GM18507 (cell line): ENCODE measurements around the gene ZNF579.
"Not testable (repeated sequence)": the region's sequence is repeated elsewhere in the genome, so short reads cannot be mapped to it uniquely, and the experiment has no call there.

Experiments
- DNase-seq: peaks from one replicate; pipeline ENCODE4 v3.0.0; 2011; ENCODE audit warnings: low read depth; ENCODE audit not compliant: insufficient read length; ENCODE audit errors: extremely low spot score
- FAIRE-seq: peaks from 2 replicates; lab custom pipeline; 2011; peaks lifted over from hg19 to GRCh38; lab: Jason Lieb, UNC

The ZNF579 gene

GRCh38 chr19:55545443-55545842 lies 35.2 kb downstream of the ZNF579 start, which contains the start of gene SBK3:
Gene SBK3 (minus strand): TSS chr19:55545543. CDS start chr19:55545543, 0 bp downstream.
- DNase-seq (no peak), FAIRE-seq (no peak)

GRCh38 chr19:55544776-55545439 lies 35.7 kb downstream of the ZNF579 start:
- DNase-seq = no peak
- FAIRE-seq = no peak

GRCh38 chr19:55544014-55544413 lies 36.6 kb downstream of the ZNF579 start:
- no peak for DNase-seq
- no peak for FAIRE-seq

GRCh38 chr19:55543567-55543966 lies 37.1 kb downstream of the ZNF579 start:
- DNase-seq (no peak), FAIRE-seq (no peak)

GRCh38 chr19:55542292-55542855 lies 38.3 kb downstream of the ZNF579 start:
- DNase-seq (no peak), FAIRE-seq (no peak)

- DNase-seq (no peak), FAIRE-seq (no peak)
Observed at GRCh38 chr19:55541091-55541490, 39.6 kb downstream of the ZNF579 start.

- FAIRE-seq = no peak
- DNase-seq = no peak
Observed at GRCh38 chr19:55540619-55541018, 40.0 kb downstream of the ZNF579 start.

GRCh38 chr19:55539090-55539984 lies 41.3 kb downstream of the ZNF579 start:
- FAIRE-seq (no peak), DNase-seq (no peak)

GRCh38 chr19:55538132-55538531 lies 42.5 kb downstream of the ZNF579 start:
- FAIRE-seq (no peak), DNase-seq (no peak)

GRCh38 chr19:55537741-55538111 lies 42.9 kb downstream of the ZNF579 start:
- DNase-seq (no peak), FAIRE-seq (no peak)

GRCh38 chr19:55536951-55537740 lies 43.5 kb downstream of the ZNF579 start, which contains the start of gene SBK2:
Gene SBK2 (minus strand): TSS chr19:55537133. CDS start chr19:55536294, 839 bp downstream.
- DNase-seq (no peak), FAIRE-seq (no peak)

- no peak for DNase-seq
- FAIRE-seq = no peak
Observed at GRCh38 chr19:55536366-55536765, 44.3 kb downstream of the ZNF579 start.

- DNase-seq (no peak), FAIRE-seq (no peak)
Observed at GRCh38 chr19:55535965-55536350, 44.7 kb downstream of the ZNF579 start.

- FAIRE-seq (no peak), DNase-seq (no peak)
Observed at GRCh38 chr19:55535173-55535964, 45.3 kb downstream of the ZNF579 start.

GRCh38 chr19:55534280-55534679 lies 46.4 kb downstream of the ZNF579 start:
- not testable (repeated sequence) for FAIRE-seq, DNase-seq

- FAIRE-seq (no peak), DNase-seq (no peak)
Observed at GRCh38 chr19:55530996-55531395, 49.7 kb downstream of the ZNF579 start.

GRCh38 chr19:55529636-55530234 lies 50.9 kb downstream of the ZNF579 start:
- DNase-seq = no peak

GRCh38 chr19:55528030-55528803 lies 52.4 kb downstream of the ZNF579 start:
- no peak for DNase-seq
- no peak for FAIRE-seq

More at GRCh38 chr19:55529636-55530234, 50.9 kb downstream of the ZNF579 start:
- FAIRE-seq = no peak
